Esophagus (tissue), 2 donors: Measurements from ENCODE around the gene SPIN2B. TPM values are rescaled to one million over a fixed set of nuclear protein-coding genes. Genes with fewer than 3 reads are reported as not detected.
A peak's percentile ranks its signal among the peaks of the same experiment; 100 is the strongest.
"Not testable (repeated sequence)": the region's sequence is repeated elsewhere in the genome, so short reads cannot be mapped to it uniquely, and the experiment has no call there.

Experiments used
- H3K27ac ChIP-seq, 2 donors: one replicate each; pipeline ENCODE4 v1.5.1; 2013; ENCODE audit warnings: low read depth in 2 of 2, mild to moderate bottlenecking in 2 of 2, inconsistent platforms in 1 of 2, low read length in 1 of 2, moderate library complexity in 1 of 2
- H3K27me3 ChIP-seq, 2 donors: one replicate each; pipeline ENCODE4 v1.6.1; 2013; ENCODE audit warnings: low read length in 2 of 2, control low read depth in 1 of 2, mild to moderate bottlenecking in 1 of 2; ENCODE audit not compliant: insufficient read depth in 2 of 2, control insufficient read depth in 1 of 2
- H3K36me3 ChIP-seq, 2 donors: one replicate each; pipeline ENCODE4 v1.6.1; 2013; ENCODE audit warnings: low read length in 1 of 2; ENCODE audit not compliant: control insufficient read depth in 2 of 2, insufficient read depth in 2 of 2
- H3K4me1 ChIP-seq, 2 donors: one replicate each; pipeline ENCODE4 v1.6.1; 2013; ENCODE audit warnings: low read length in 1 of 2; ENCODE audit not compliant: control insufficient read depth in 2 of 2, insufficient read depth in 2 of 2
- H3K4me3 ChIP-seq, 2 donors: one replicate each; pipeline ENCODE4 v1.5.1; 2013; ENCODE audit warnings: low read length in 2 of 2, mild to moderate bottlenecking in 2 of 2, low read depth in 1 of 2, moderate library complexity in 1 of 2
- H3K9me3 ChIP-seq, 2 donors: one replicate each; pipeline ENCODE4 v1.6.1; 2013; ENCODE audit warnings: mild to moderate bottlenecking in 2 of 2, low read depth in 1 of 2, low read length in 1 of 2, moderate library complexity in 1 of 2; ENCODE audit not compliant: control insufficient read depth in 2 of 2, insufficient read depth in 1 of 2
- WGBS, 2 donors: extraction: QIAGEN DNeasy Blood & Tissue Kit; methylation state at CpG; one replicate each; pipeline ENCODE4 v1.1.7; 2013; 5-methylcytosine and 5-hydroxymethylcytosine counted together
- polyA plus RNA-seq, 2 donors: library from polyadenylated mRNA; stranded (reverse); fragments of 200-250 nt; gene quantifications; one replicate each; pipeline ENCODE4 v1.2.3, GENCODE V29; 2013
- donor health status: healthy with polysubstance abuse.
- donor health status: Bipolar disorder and iron deficiency.

Gene SPIN2B
- polyA plus RNA-seq, 2 donors: 4.6 to 6.4 TPM

GRCh38 chrX:57133706-57134105 is 12.4 kb upstream of the SPIN2B start:
- 54 to 61% methylated on average over 4 of the region's 4 CpGs for WGBS, 2 donors
- no peak overlapping the region for H3K27ac ChIP-seq
- no peak overlapping the region for H3K4me3 ChIP-seq
- H3K27me3 ChIP-seq: no peaks in the 10 kb centered on the region
- H3K4me1 ChIP-seq: no peaks in the 10 kb centered on the region
- no peaks in the 10 kb centered on the region for H3K36me3 ChIP-seq
- no peaks in the 10 kb centered on the region for H3K9me3 ChIP-seq

- 24 to 40% methylated on average over 4 of the region's 4 CpGs for WGBS, 2 donors
Observed at GRCh38 chrX:57133284-57133683, 11.9 kb upstream of the SPIN2B start.

GRCh38 chrX:57132046-57132445 is 10.7 kb upstream of the SPIN2B start:
- H3K36me3 ChIP-seq: no peaks in the 10 kb centered on the region
- no peaks in the 10 kb centered on the region for H3K9me3 ChIP-seq
- 83 to 94% methylated on average over 7 of the region's 7 CpGs for WGBS, 2 donors
- no peak overlapping the region for H3K4me3 ChIP-seq
- no peaks in the 10 kb centered on the region for H3K4me1 ChIP-seq
- no peaks in the 10 kb centered on the region for H3K27me3 ChIP-seq
- no peak overlapping the region for H3K27ac ChIP-seq

More at GRCh38 chrX:57133284-57133683, 11.9 kb upstream of the SPIN2B start:
- H3K9me3 ChIP-seq, H3K36me3 ChIP-seq, H3K27ac ChIP-seq, H3K27me3 ChIP-seq, H3K4me1 ChIP-seq, H3K4me3 ChIP-seq: not testable (repeated sequence)

GRCh38 chrX:57121816-57122215 is 468 bp upstream of the SPIN2B start:
- Histone ChIP-seq H3K36me3 (no peaks in the 10 kb centered on the region), H3K9me3 (peaks cover 0 to 2% of the 10 kb centered on the region in 2 donors), H3K4me3 (peak overlapping the region; percentile 63 to 75), H3K27ac (no peak overlapping the region), H3K4me1 (no peaks in the 10 kb centered on the region), H3K27me3 (no peaks in the 10 kb centered on the region)
- 2 to 30% methylated on average over 10 of the region's 10 CpGs for WGBS, 2 donors

GRCh38 chrX:57120619-57121161 is 658 bp downstream of the SPIN2B start:
- not testable (repeated sequence) for H3K9me3 ChIP-seq, H3K36me3 ChIP-seq, H3K27me3 ChIP-seq, H3K4me1 ChIP-seq
- WGBS, 2 donors: 3 to 21% methylated on average over 8 to 10 of the region's 12 CpGs
- H3K27ac ChIP-seq: peak overlapping the region in 1 of 2 donors; percentile 60
- peak overlapping the region; percentile 63 to 75 for H3K4me3 ChIP-seq

- 65 to 81% methylated on average over 1 of the region's 1 CpG for WGBS, 2 donors
- no peaks in the 10 kb centered on the region for H3K4me1 ChIP-seq
- H3K9me3 ChIP-seq: peaks cover 0 to 2% of the 10 kb centered on the region in 2 donors
- H3K27ac ChIP-seq: no peak overlapping the region
- H3K27me3 ChIP-seq: no peaks in the 10 kb centered on the region
- H3K4me3 ChIP-seq: no peak overlapping the region
- H3K36me3 ChIP-seq: no peaks in the 10 kb centered on the region
Observed at GRCh38 chrX:57119416-57119815, 1.9 kb downstream of the SPIN2B start.

GRCh38 chrX:57117566-57117965 is 3.8 kb downstream of the SPIN2B start:
- H3K4me1 ChIP-seq, H3K27ac ChIP-seq, H3K9me3 ChIP-seq, H3K27me3 ChIP-seq, H3K36me3 ChIP-seq, H3K4me3 ChIP-seq: not testable (repeated sequence)
- 49 to 57% methylated on average over 4 of the region's 4 CpGs for WGBS, 2 donors

- Histone ChIP-seq H3K27me3 (peaks cover 0 to 2% of the 10 kb centered on the region in 2 donors), H3K4me3 (no peak overlapping the region), H3K36me3 (no peaks in the 10 kb centered on the region), H3K4me1 (no peaks in the 10 kb centered on the region), H3K27ac (no peak overlapping the region), H3K9me3 (no peaks in the 10 kb centered on the region)
- WGBS, 2 donors: 65 to 83% methylated on average over 2 of the region's 2 CpGs
Observed at GRCh38 chrX:57104921-57105398, 16.4 kb downstream of the SPIN2B start.

- Histone ChIP-seq H3K4me3 (no peak overlapping the region), H3K36me3 (no peaks in the 10 kb centered on the region), H3K4me1 (no peaks in the 10 kb centered on the region), H3K27me3 (peaks cover 0 to 2% of the 10 kb centered on the region in 2 donors), H3K27ac (no peak overlapping the region), H3K9me3 (no peaks in the 10 kb centered on the region)
- WGBS, 2 donors: 57 to 72% methylated on average over 4 of the region's 4 CpGs
Observed at GRCh38 chrX:57104406-57104805, 16.9 kb downstream of the SPIN2B start.

- no peaks in the 10 kb centered on the region for H3K36me3 ChIP-seq
- peaks cover 0 to 2% of the 10 kb centered on the region in 2 donors for H3K27me3 ChIP-seq
- 76 to 82% methylated on average over 3 of the region's 3 CpGs for WGBS, 2 donors
- no peaks in the 10 kb centered on the region for H3K9me3 ChIP-seq
- H3K4me3 ChIP-seq: no peak overlapping the region
- H3K27ac ChIP-seq: no peak overlapping the region
- H3K4me1 ChIP-seq: no peaks in the 10 kb centered on the region
Observed at GRCh38 chrX:57103489-57103888, 17.9 kb downstream of the SPIN2B start.
